Testis (tissue), 3 donors: ENCODE results near the gene PC. TPM values are rescaled to one million over a fixed set of nuclear protein-coding genes. Genes with fewer than 3 reads are reported as not detected.

Experiments used
- DNase-seq: peaks from one replicate; pipeline ENCODE4 v3.0.0-alpha.2; 2019
- H3K27ac ChIP-seq, 2 donors: fragments of 200-600 bp; sonication (generic); one replicate each; pipeline ENCODE4 v1.5.1; 2019
- H3K27me3 ChIP-seq: fragments of 200-600 bp; sonication (generic); one replicate; pipeline ENCODE4 v1.5.1; 2019
- H3K36me3 ChIP-seq: fragments of 200-600 bp; sonication (generic); one replicate; pipeline ENCODE4 v1.5.1; 2017; ENCODE audit warnings: low read depth; ENCODE audit errors: missing control alignments
- H3K4me1 ChIP-seq: fragments of 200-600 bp; sonication (generic); one replicate; pipeline ENCODE4 v1.5.1; 2019
- H3K4me3 ChIP-seq, 2 donors: fragments of 200-600 bp; sonication (generic); one replicate each; pipeline ENCODE4 v1.5.1; 2017 to 2019
- H3K9me3 ChIP-seq: fragments of 200-600 bp; sonication (generic); one replicate; pipeline ENCODE4 v1.5.1; 2017
- CTCF ChIP-seq, 3 experiments: fragments of 450-650 bp in 2 of 3; fragments of 200-600 bp in 1 of 3; sonication (generic) in 1 of 3; IDR thresholded peaks; one replicate each; pipeline ENCODE4 v1.5.1; 2016 to 2019; ENCODE audit warnings: antibody characterized with exemption in 3 of 3, mild to moderate bottlenecking in 2 of 3, moderate library complexity in 1 of 3
- POLR2A ChIP-seq: fragments of 450-650 bp; IDR thresholded peaks from one replicate; pipeline ENCODE4 v1.6.1; 2017; ENCODE audit warnings: antibody characterized with exemption, mild to moderate bottlenecking, moderate library complexity
- WGBS, 2 donors: methylation state at CpG; one replicate each; pipeline ENCODE4 v1.1.5; 2018; 5-methylcytosine and 5-hydroxymethylcytosine counted together
- intact Hi-C: fragments of 100-400 bp; cut with DNase I; formaldehyde crosslinking; loops from one replicate; pipeline ENCODE4 v1.15.1; 2023; ENCODE audit warnings: low total_unique reads
- polyA plus RNA-seq: library from polyadenylated mRNA; stranded (reverse); fragments of 350-450 nt; fragmentation: Illumina TruSeq; extraction: RNeasy Lipid Tissue Mini Kit (QIAGEN cat#74804); gene quantifications from one replicate; pipeline ENCODE4 v1.2.3, GENCODE V29; 2014; ENCODE audit warnings: low read depth, low replicate concordance; ENCODE audit not compliant: insufficient read depth
- total RNA-seq, 2 donors: library from RNA; depleted of rRNA; stranded (reverse); fragments of >200 nt; gene quantifications; one replicate each; pipeline ENCODE4 v1.2.3, GENCODE V29; 2016

The PC gene
- total and polyA plus RNA-seq, 3 donors from 2014 or later, result 40.9 to 53.1 (median 46.0) TPM

- no peaks in the 10 kb centered on the region for H3K4me1 ChIP-seq
- DNase-seq, result no peak
- TF ChIP-seq POLR2A (no peak), CTCF (IDR thresholded peaks at IDR 0.05) (no peak)
- no peak overlapping the region for H3K27ac ChIP-seq
- H3K27me3 ChIP-seq, result no peaks in the 10 kb centered on the region
- no peaks in the 10 kb centered on the region for H3K36me3 ChIP-seq
- H3K9me3 ChIP-seq, result no peaks in the 10 kb centered on the region
- no peak overlapping the region for H3K4me3 ChIP-seq
- 90 to 95% methylated on average over 10 of the region's 10 CpGs for WGBS, 2 donors
- intact Hi-C loops, result no loop called here
Measured at GRCh38 chr11:66888282-66888681, 69.9 kb downstream of the PC start.

GRCh38 chr11:66887526-66887925 is 70.7 kb downstream of the PC start:
- WGBS, 2 donors, result 62 to 71% methylated on average over 11 of the region's 11 CpGs
- TF ChIP-seq CTCF (IDR thresholded peaks at IDR 0.05), result no peak
- TF ChIP-seq POLR2A, result no peak

GRCh38 chr11:66886671-66887221 is 71.4 kb downstream of the PC start:
- no peak overlapping the region for H3K27ac ChIP-seq
- H3K4me1 ChIP-seq, result no peaks in the 10 kb centered on the region
- TF ChIP-seq POLR2A, result no peak
- intact Hi-C loops, result no loop called here
- 64 to 82% methylated on average over 13 to 15 of the region's 15 CpGs for WGBS, 2 donors
- H3K9me3 ChIP-seq, result no peaks in the 10 kb centered on the region
- H3K36me3 ChIP-seq, result no peaks in the 10 kb centered on the region
- H3K4me3 ChIP-seq, result no peak overlapping the region
- DNase-seq, result no peak
- H3K27me3 ChIP-seq, result no peaks in the 10 kb centered on the region

More at GRCh38 chr11:66887526-66887925, 70.7 kb downstream of the PC start:
- no peaks in the 10 kb centered on the region for H3K9me3 ChIP-seq
- no peak for DNase-seq
- H3K27me3 ChIP-seq, result no peaks in the 10 kb centered on the region
- intact Hi-C loops, result no loop called here
- no peaks in the 10 kb centered on the region for H3K4me1 ChIP-seq
- H3K4me3 ChIP-seq, result no peak overlapping the region
- H3K36me3 ChIP-seq, result no peaks in the 10 kb centered on the region
- no peak overlapping the region for H3K27ac ChIP-seq

- TF ChIP-seq CTCF (IDR thresholded peaks at IDR 0.05) (no peak), POLR2A (no peak)
- intact Hi-C loops, result no loop called here
Measured at GRCh38 chr11:66885950-66886440, 72.2 kb downstream of the PC start.

GRCh38 chr11:66885469-66885868 is 72.7 kb downstream of the PC start:
- no peak for TF ChIP-seq CTCF (IDR thresholded peaks at IDR 0.05)
- no peak for TF ChIP-seq POLR2A
- intact Hi-C loops, result no loop called here
- H3K4me1 ChIP-seq, result no peaks in the 10 kb centered on the region
- no peak overlapping the region for H3K27ac ChIP-seq
- H3K9me3 ChIP-seq, result no peaks in the 10 kb centered on the region
- H3K4me3 ChIP-seq, result no peak overlapping the region
- H3K27me3 ChIP-seq, result no peaks in the 10 kb centered on the region
- H3K36me3 ChIP-seq, result no peaks in the 10 kb centered on the region
- WGBS, 2 donors, result 88 to 92% methylated on average over 4 of the region's 4 CpGs
- no peak for DNase-seq

More at GRCh38 chr11:66885950-66886440, 72.2 kb downstream of the PC start:
- no peak for DNase-seq
- Histone ChIP-seq H3K4me1 (no peaks in the 10 kb centered on the region), H3K36me3 (no peaks in the 10 kb centered on the region), H3K27ac (no peak overlapping the region), H3K27me3 (no peaks in the 10 kb centered on the region), H3K9me3 (no peaks in the 10 kb centered on the region), H3K4me3 (no peak overlapping the region)
- 71 to 85% methylated on average over 11 of the region's 11 CpGs for WGBS, 2 donors
